CD4-positive, CD25-positive, alpha-beta regulatory T cell (primary cell): Measurements from ENCODE around the gene KLK8. TPM values are rescaled to one million over a fixed set of nuclear protein-coding genes. Genes with fewer than 3 reads are reported as not detected.

Source experiments
- ATAC-seq, 2 donors: fragments of 150-1000 bp; cut with Tn5 transposase; one replicate each; pipeline ENCODE4 v1.10.0; 2021; ENCODE audit warnings: low read depth in 2 of 2, moderate number of reproducible peaks in 2 of 2, moderate library complexity in 1 of 2
- DNase-seq, 3 donors: peaks; one replicate each; pipeline versions ENCODE4 v3.0.0 to v3.0.0-alpha.2; 2012 to 2022; ENCODE audit warnings: mixed read lengths in 1 of 3
- H3K27ac ChIP-seq: one replicate; pipeline ENCODE4 v1.7.0; 2013; ENCODE audit warnings: mild to moderate bottlenecking, low read length; ENCODE audit not compliant: insufficient read depth, poor library complexity, severe bottlenecking
- H3K27me3 ChIP-seq: one replicate; pipeline ENCODE4 v1.7.0; 2013; ENCODE audit warnings: low read length; ENCODE audit not compliant: control insufficient read depth, insufficient read depth
- H3K36me3 ChIP-seq: one replicate; pipeline ENCODE4 v1.7.0; 2013; ENCODE audit warnings: mild to moderate bottlenecking, low read length, moderate library complexity; ENCODE audit not compliant: control insufficient read depth, insufficient read depth
- H3K4me1 ChIP-seq: 2 replicates; pipeline ENCODE4 v1.7.0; 2013; ENCODE audit warnings: mild to moderate bottlenecking, low read length; ENCODE audit not compliant: insufficient read depth, control insufficient read depth, poor library complexity, severe bottlenecking
- H3K4me3 ChIP-seq: one replicate; pipeline ENCODE4 v1.7.0; 2013; ENCODE audit warnings: low read depth, mild to moderate bottlenecking, low read length, moderate library complexity
- H3K9me3 ChIP-seq, 2 experiments: 1 replicate in 1 of 2; 2 replicates in 1 of 2; pipeline ENCODE4 v1.7.0; 2013; ENCODE audit warnings: low read length in 2 of 2, mild to moderate bottlenecking in 1 of 2, moderate library complexity in 1 of 2; ENCODE audit not compliant: control insufficient read depth in 2 of 2
- H3K27ac Mint-ChIP-seq, 3 donors: one replicate each; pipeline ENCODE4 v1.8.0; 2020 to 2022; ENCODE audit warnings: mild to moderate bottlenecking in 3 of 3, mixed read lengths in 3 of 3, moderate library complexity in 2 of 3
- H3K27me3 Mint-ChIP-seq: one replicate; pipeline ENCODE4 v1.8.0; 2022; ENCODE audit warnings: mild to moderate bottlenecking, mixed read lengths
- H3K36me3 Mint-ChIP-seq: one replicate; pipeline ENCODE4 v1.8.0; 2020; ENCODE audit warnings: mixed read lengths
- H3K4me1 Mint-ChIP-seq, 4 donors: one replicate each; pipeline ENCODE4 v1.8.0; 2020 to 2022; ENCODE audit warnings: mixed read lengths in 4 of 4, mild to moderate bottlenecking in 1 of 4
- H3K4me3 Mint-ChIP-seq, 4 donors: one replicate each; pipeline ENCODE4 v1.8.0; 2020 to 2022; ENCODE audit warnings: mild to moderate bottlenecking in 4 of 4, mixed read lengths in 4 of 4, moderate library complexity in 3 of 4
- H3K9me3 Mint-ChIP-seq, 7 donors: one replicate each; pipeline ENCODE4 v1.8.0; 2020 to 2022; ENCODE audit warnings: mixed read lengths in 7 of 7, mild to moderate bottlenecking in 3 of 7, moderate library complexity in 2 of 7
- polyA plus RNA-seq, 4 donors: library from polyadenylated mRNA; unstranded; fragments of 300-500 nt; fragmentation: Illumina TruSeq; gene quantifications; one replicate each; pipeline ENCODE4 v1.2.3, GENCODE V29; 2021
- total RNA-seq: library from RNA; stranded (reverse); gene quantifications from one replicate; pipeline ENCODE4 v1.2.3, GENCODE V29; 2022

The KLK8 gene
- total and polyA plus RNA-seq, 5 donors from 2014 or later = not detected

DNA sequence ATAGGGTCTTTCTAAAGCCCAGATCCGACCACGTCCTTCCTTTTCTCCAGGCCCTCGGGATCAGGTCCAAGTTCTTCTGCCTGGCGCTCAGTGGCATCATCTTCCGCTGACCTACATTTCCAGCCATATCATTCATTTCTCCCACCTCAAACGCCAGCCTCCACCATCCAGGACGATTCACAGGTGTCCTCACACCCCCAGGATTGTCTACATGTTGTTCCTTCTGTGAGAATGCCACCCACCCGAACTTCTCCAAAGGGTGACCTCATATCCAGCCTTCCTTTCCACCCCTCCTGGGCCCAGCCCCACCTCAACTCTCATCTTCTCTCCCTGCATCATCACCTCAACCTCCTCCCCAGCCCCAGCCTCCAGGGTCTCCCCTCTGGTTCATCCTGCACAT lies 43.8 kb downstream of the KLK8 start:
- Histone ChIP-seq H3K27me3 (no peaks in the 10 kb centered on the region), H3K4me3 (no peak overlapping the region), H3K9me3 (no peaks in the 10 kb centered on the region), H3K27ac (no peak overlapping the region), H3K36me3 (no peaks in the 10 kb centered on the region), H3K4me1 (no peaks in the 10 kb centered on the region)
- ATAC-seq (no peak), DNase-seq (no peak)
- H3K4me1 Mint-ChIP-seq = no peaks in the 10 kb centered on the region
- H3K27ac Mint-ChIP-seq = no peak overlapping the region
- H3K4me3 Mint-ChIP-seq = no peak overlapping the region
- H3K27me3 Mint-ChIP-seq = peaks cover 5% of the 10 kb centered on the region
- H3K36me3 Mint-ChIP-seq = no peaks in the 10 kb centered on the region
- peaks cover 0 to 11% (median 5%) of the 10 kb centered on the region in 7 donors for H3K9me3 Mint-ChIP-seq

DNA sequence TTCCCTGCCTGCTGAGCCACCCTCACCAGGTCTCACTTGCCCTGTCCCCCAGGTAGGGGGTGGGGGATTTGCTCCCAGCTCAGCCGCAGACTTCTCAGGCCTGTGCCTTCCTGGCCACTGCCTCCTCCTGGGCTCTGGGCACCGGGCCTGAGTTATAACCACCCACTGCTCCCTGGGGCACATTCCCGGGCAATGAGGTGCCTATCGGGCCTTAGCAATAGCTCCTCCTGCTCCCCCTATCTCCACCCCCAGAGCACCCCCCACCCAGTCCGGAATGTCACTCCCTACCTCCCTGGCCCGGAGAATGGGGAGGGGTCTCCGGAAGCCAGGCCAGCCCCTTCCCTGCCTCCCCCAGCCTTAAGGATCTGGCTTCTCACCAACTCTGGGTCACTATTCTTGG lies 48.5 kb downstream of the KLK8 start, which contains the start of gene KLK5:
Gene KLK5, minus strand, starts transcription at position 129 of the 400 bp plus-strand sequence. CDS start 381 bp downstream, outside the sequence.
- H3K36me3 Mint-ChIP-seq = no peaks in the 10 kb centered on the region
- no peak within 1 kb of the TSS for H3K27ac Mint-ChIP-seq
- peaks cover 0 to 5% (median 0%) of the 10 kb centered on the region in 7 donors for H3K9me3 Mint-ChIP-seq

DNA sequence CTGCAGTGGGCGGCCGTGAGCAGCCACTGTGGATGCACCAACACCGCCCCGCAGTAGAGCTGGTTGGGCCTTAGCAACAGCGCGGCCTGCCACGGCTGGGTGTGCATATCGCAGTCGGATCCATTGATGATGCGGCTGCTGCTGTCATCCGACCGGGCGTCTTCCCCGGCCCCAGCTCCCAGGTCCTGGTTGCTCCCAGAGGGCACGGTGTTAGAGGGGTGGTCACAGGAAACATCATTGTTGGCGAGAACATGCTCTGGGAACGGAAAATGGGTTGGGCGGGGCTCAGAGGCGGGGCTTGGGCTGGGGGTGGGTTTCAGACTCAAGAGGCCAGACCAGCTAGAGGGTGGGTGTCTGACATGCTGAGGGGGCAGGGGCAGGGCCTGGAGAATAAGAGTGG lies 51.5 kb downstream of the KLK8 start:
- H3K4me1 Mint-ChIP-seq = no peaks in the 10 kb centered on the region
- Histone ChIP-seq H3K9me3 (no peaks in the 10 kb centered on the region), H3K27ac (no peak overlapping the region), H3K27me3 (no peaks in the 10 kb centered on the region), H3K4me1 (no peaks in the 10 kb centered on the region), H3K36me3 (no peaks in the 10 kb centered on the region), H3K4me3 (no peak overlapping the region)
- no peak overlapping the region for H3K4me3 Mint-ChIP-seq
- no peaks in the 10 kb centered on the region for H3K36me3 Mint-ChIP-seq
- H3K9me3 Mint-ChIP-seq = peaks cover 0 to 5% (median 0%) of the 10 kb centered on the region in 7 donors
- ATAC-seq (no peak), DNase-seq (no peak)
- peaks cover 4% of the 10 kb centered on the region for H3K27me3 Mint-ChIP-seq
- no peak overlapping the region for H3K27ac Mint-ChIP-seq

More for the DNA sequence above, 48.5 kb downstream of the KLK8 start, which contains the start of gene KLK5:
- H3K4me3 ChIP-seq = no peak within 1 kb of the TSS
- Mint-ChIP-seq H3K27me3 (peaks cover 8% of the 10 kb centered on the region), H3K4me3 (no peak within 1 kb of the TSS), H3K4me1 (no peaks in the 10 kb centered on the region)
- no peaks in the 10 kb centered on the region for H3K4me1 ChIP-seq
- no peaks in the 10 kb centered on the region for H3K36me3 ChIP-seq
- ATAC-seq = no peak
- no peak for DNase-seq
- H3K9me3 ChIP-seq = no peaks in the 10 kb centered on the region
- no peak within 1 kb of the TSS for H3K27ac ChIP-seq
- no peaks in the 10 kb centered on the region for H3K27me3 ChIP-seq

DNA sequence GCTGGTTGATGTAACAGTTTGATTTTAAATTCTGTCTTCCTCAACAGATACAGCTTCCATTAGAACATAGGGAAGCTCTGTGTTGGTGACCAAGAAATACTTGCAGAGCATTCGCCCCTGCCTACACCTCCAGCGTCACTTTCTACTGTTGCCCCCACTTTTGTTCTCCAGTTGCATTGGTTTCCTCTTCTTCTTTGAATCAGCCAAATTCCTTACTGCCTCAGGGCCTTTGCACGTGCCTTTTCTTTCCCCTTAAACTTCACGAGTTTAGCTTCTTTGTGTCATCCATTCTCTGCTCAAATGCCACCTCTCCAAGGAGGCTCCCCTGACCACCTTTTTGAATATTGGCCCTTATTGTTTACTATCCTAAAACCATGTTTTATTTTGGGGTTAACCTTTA lies 54.3 kb downstream of the KLK8 start:
- DNase-seq = no peak
- H3K36me3 ChIP-seq = no peaks in the 10 kb centered on the region
- no peaks in the 10 kb centered on the region for H3K9me3 ChIP-seq
- ATAC-seq = no peak
- H3K4me3 Mint-ChIP-seq = no peak overlapping the region
- no peaks in the 10 kb centered on the region for H3K4me1 ChIP-seq
- no peaks in the 10 kb centered on the region for H3K27me3 ChIP-seq
- no peak overlapping the region for H3K27ac Mint-ChIP-seq
- no peak overlapping the region for H3K27ac ChIP-seq
- peaks cover 0 to 9% (median 0%) of the 10 kb centered on the region in 7 donors for H3K9me3 Mint-ChIP-seq
- H3K4me3 ChIP-seq = no peak overlapping the region
- H3K27me3 Mint-ChIP-seq = peaks cover 9% of the 10 kb centered on the region
- no peaks in the 10 kb centered on the region for H3K4me1 Mint-ChIP-seq
- no peaks in the 10 kb centered on the region for H3K36me3 Mint-ChIP-seq

Other genes with a start within 250 kb of the KLK8 start
- not detected for gene GPR32, start 231.1 kb downstream of the KLK8 start, total RNA-seq
- not detected for gene GPR32, start 231.1 kb downstream of the KLK8 start, polyA plus RNA-seq
- gene ACP4, start 211.2 kb downstream of the KLK8 start, total RNA-seq = not detected
- not detected for gene ACP4, start 211.2 kb downstream of the KLK8 start, polyA plus RNA-seq
- gene KLK1, start 177.8 kb downstream of the KLK8 start, total RNA-seq = 0.47 TPM
- gene KLK1, start 177.8 kb downstream of the KLK8 start, polyA plus RNA-seq = under 1 TPM in 1 of 4 donors, not detected in 3; 0.48 TPM
- gene KLK15, start 168.0 kb downstream of the KLK8 start, total RNA-seq = not detected
- not detected for gene KLK15, start 168.0 kb downstream of the KLK8 start, polyA plus RNA-seq
- gene KLK3, start 146.7 kb downstream of the KLK8 start, total RNA-seq = not detected
- gene KLK3, start 146.7 kb downstream of the KLK8 start, polyA plus RNA-seq = not detected
- gene KLK2, start 128.2 kb downstream of the KLK8 start, total RNA-seq = not detected
- not detected for gene KLK2, start 128.2 kb downstream of the KLK8 start, polyA plus RNA-seq
- not detected for gene KLK4, start 90.2 kb downstream of the KLK8 start, total RNA-seq
- gene KLK4, start 90.2 kb downstream of the KLK8 start, polyA plus RNA-seq = not detected
- gene KLK5, start 48.6 kb downstream of the KLK8 start, total RNA-seq = not detected
- not detected for gene KLK5, start 48.6 kb downstream of the KLK8 start, polyA plus RNA-seq
- gene KLK6, start 32.0 kb downstream of the KLK8 start, total RNA-seq = not detected
- not detected for gene KLK6, start 32.0 kb downstream of the KLK8 start, polyA plus RNA-seq
- gene KLK7, start 17.7 kb downstream of the KLK8 start, total RNA-seq = not detected
- gene KLK7, start 17.7 kb downstream of the KLK8 start, polyA plus RNA-seq = not detected
- gene KLK10, start 18.1 kb upstream of the KLK8 start, total RNA-seq = not detected
- gene KLK10, start 18.1 kb upstream of the KLK8 start, polyA plus RNA-seq = not detected
- gene KLK11, start 25.0 kb upstream of the KLK8 start, total RNA-seq = not detected
- gene KLK11, start 25.0 kb upstream of the KLK8 start, polyA plus RNA-seq = not detected
- gene KLK12, start 33.4 kb upstream of the KLK8 start, total RNA-seq = not detected
- not detected for gene KLK12, start 33.4 kb upstream of the KLK8 start, polyA plus RNA-seq
- not detected for gene KLK13, start 63.5 kb upstream of the KLK8 start, total RNA-seq
- gene KLK13, start 63.5 kb upstream of the KLK8 start, polyA plus RNA-seq = not detected
- gene KLK14, start 81.3 kb upstream of the KLK8 start, total RNA-seq = 0.35 TPM
- not detected for gene KLK14, start 81.3 kb upstream of the KLK8 start, polyA plus RNA-seq
- gene CTU1, start 106.8 kb upstream of the KLK8 start, total RNA-seq = 5.9 TPM
- gene CTU1, start 106.8 kb upstream of the KLK8 start, polyA plus RNA-seq = 1 to 10 TPM; 3.4 to 8.0 (median 4.5) TPM
- gene SIGLEC9, start 123.3 kb upstream of the KLK8 start, total RNA-seq = 1.1 TPM
- gene SIGLEC9, start 123.3 kb upstream of the KLK8 start, polyA plus RNA-seq = under 1 TPM in 3 of 4 donors, not detected in 1; 0.33 to 0.52 (median 0.37) TPM
- gene SIGLEC7, start 140.7 kb upstream of the KLK8 start, total RNA-seq = not detected
- gene SIGLEC7, start 140.7 kb upstream of the KLK8 start, polyA plus RNA-seq = not detected
- 0.99 TPM for gene CD33, start 223.5 kb upstream of the KLK8 start, total RNA-seq
- gene CD33, start 223.5 kb upstream of the KLK8 start, polyA plus RNA-seq = 1 to 10 TPM in 1 of 4 donors, not detected in 3; 1.1 TPM
- not detected for gene SIGLECL1, start 249.5 kb upstream of the KLK8 start, total RNA-seq
- gene SIGLECL1, start 249.5 kb upstream of the KLK8 start, polyA plus RNA-seq = not detected